ENCODE measurements around the gene SEC62.
"Not testable (repeated sequence)": the region's sequence is repeated elsewhere in the genome, so short reads cannot be mapped to it uniquely, and the experiment has no call there.

Gene SEC62

GRCh38 chr3:169968224-169968885 lies 1.7 kb downstream of the SEC62 start:
- no peak for DNase-seq

- DNase-seq: no peak
Observed at GRCh38 chr3:169969174-169970095, 2.8 kb downstream of the SEC62 start.

- DNase-seq: no peak
Observed at GRCh38 chr3:169970847-169971246, 4.2 kb downstream of the SEC62 start.

GRCh38 chr3:169971522-169971921 lies 4.9 kb downstream of the SEC62 start:
- DNase-seq: no peak

- DNase-seq: no peak
Observed at GRCh38 chr3:169980055-169980454, 13.4 kb downstream of the SEC62 start.

GRCh38 chr3:169984292-169984691 lies 17.7 kb downstream of the SEC62 start:
- no peak for DNase-seq

- DNase-seq: no peak
Observed at GRCh38 chr3:169990431-169990830, 23.8 kb downstream of the SEC62 start.

GRCh38 chr3:169992156-169992555 lies 25.5 kb downstream of the SEC62 start:
- DNase-seq: no peak

- no peak for DNase-seq
Observed at GRCh38 chr3:169992781-169993180, 26.2 kb downstream of the SEC62 start.

- DNase-seq: no peak
Observed at GRCh38 chr3:169993761-169994160, 27.2 kb downstream of the SEC62 start.

- DNase-seq: no peak
Observed at GRCh38 chr3:169996063-169996462, 29.5 kb downstream of the SEC62 start.

- DNase-seq: no peak
Observed at GRCh38 chr3:169998668-169999131, 32.1 kb downstream of the SEC62 start.

GRCh38 chr3:169999433-169999832 lies 32.8 kb downstream of the SEC62 start:
- no peak for DNase-seq

GRCh38 chr3:170000051-170000450 lies 33.4 kb downstream of the SEC62 start:
- no peak for DNase-seq

- no peak for DNase-seq
Observed at GRCh38 chr3:170002231-170002630, 35.6 kb downstream of the SEC62 start.

GRCh38 chr3:170002879-170003278 lies 36.3 kb downstream of the SEC62 start:
- no peak for DNase-seq

- no peak for DNase-seq
Observed at GRCh38 chr3:170003881-170004356, 37.3 kb downstream of the SEC62 start.

GRCh38 chr3:170007031-170007663 lies 40.5 kb downstream of the SEC62 start:
- no peak for DNase-seq

GRCh38 chr3:170010498-170010897 lies 43.9 kb downstream of the SEC62 start:
- DNase-seq: no peak

- no peak for DNase-seq
Observed at GRCh38 chr3:170012683-170013400, 46.2 kb downstream of the SEC62 start.

- DNase-seq: no peak
Observed at GRCh38 chr3:170016057-170016456, 49.5 kb downstream of the SEC62 start.

GRCh38 chr3:170019306-170019705 lies 52.7 kb downstream of the SEC62 start:
- DNase-seq: not testable (repeated sequence)

- no peak for DNase-seq
Observed at GRCh38 chr3:170021083-170021482, 54.5 kb downstream of the SEC62 start.

Measured in hippocampal formation (tissue), 2 donors.